Endodermal cell (in vitro differentiated cells): ENCODE results near the gene CD2. TPM values are rescaled to one million over a fixed set of nuclear protein-coding genes. Genes with fewer than 3 reads are reported as not detected.

Experiments used
- DNase-seq: peaks from one replicate; pipeline ENCODE4 v3.0.0-alpha.2; 2017
- H3K27ac ChIP-seq: 2 replicates; pipeline ENCODE4 v1.5.1; 2013; ENCODE audit warnings: mild to moderate bottlenecking, low read depth, low read length, moderate library complexity
- H3K27me3 ChIP-seq: 2 replicates; pipeline ENCODE4 v1.6.1; 2013; ENCODE audit warnings: mild to moderate bottlenecking, low read length, moderate library complexity; ENCODE audit not compliant: insufficient read depth, control insufficient read depth, poor library complexity, severe bottlenecking
- H3K36me3 ChIP-seq: 2 replicates; pipeline ENCODE4 v1.7.0; 2013; ENCODE audit warnings: mild to moderate bottlenecking, low read length, moderate library complexity; ENCODE audit not compliant: control insufficient read depth, insufficient read depth
- H3K4me1 ChIP-seq: one replicate; pipeline ENCODE4 v1.7.0; 2013; ENCODE audit warnings: low read length; ENCODE audit not compliant: control insufficient read depth, insufficient read depth
- H3K4me3 ChIP-seq: 2 replicates; pipeline ENCODE4 v1.5.1; 2013; ENCODE audit warnings: mild to moderate bottlenecking, low read length, moderate library complexity
- H3K9ac ChIP-seq: 2 replicates; pipeline ENCODE4 v1.6.1; 2013; ENCODE audit warnings: mild to moderate bottlenecking, low read length, moderate library complexity; ENCODE audit not compliant: poor library complexity, severe bottlenecking; ENCODE audit errors: extremely low read depth
- H3K9me3 ChIP-seq: 2 replicates; pipeline ENCODE4 v1.6.1; 2013; ENCODE audit warnings: mild to moderate bottlenecking, low read length, moderate library complexity; ENCODE audit not compliant: control insufficient read depth
- H3K27ac Mint-ChIP-seq: 2 replicates; pipeline ENCODE4 v1.8.0; 2020; ENCODE audit warnings: mixed read lengths
- H3K27me3 Mint-ChIP-seq: 2 replicates; pipeline ENCODE4 v1.8.0; 2021; ENCODE audit warnings: mild to moderate bottlenecking, mixed read lengths; ENCODE audit not compliant: insufficient read depth
- H3K36me3 Mint-ChIP-seq: 2 replicates; pipeline ENCODE4 v1.8.0; 2020; ENCODE audit warnings: low read depth, mixed read lengths
- H3K4me1 Mint-ChIP-seq: 2 replicates; pipeline ENCODE4 v1.8.0; 2020; ENCODE audit warnings: mixed read lengths
- H3K4me3 Mint-ChIP-seq: 2 replicates; pipeline ENCODE4 v1.8.0; 2020; ENCODE audit warnings: mild to moderate bottlenecking, moderate library complexity, mixed read lengths
- H3K9me3 Mint-ChIP-seq: 2 replicates; pipeline ENCODE4 v1.8.0; 2020; ENCODE audit warnings: mild to moderate bottlenecking, mixed read lengths
- WGBS, 2 experiments: methylation state at CpG; one replicate each; pipeline versions ENCODE4 v1.1.5 to v1.1.7; 2013; ENCODE audit warnings: missing lambda C conversion rate in 2 of 2, mixed read lengths in 1 of 2; ENCODE audit not compliant: insufficient coverage in 1 of 2, insufficient read length in 1 of 2; 5-methylcytosine and 5-hydroxymethylcytosine counted together
- total RNA-seq, 2 donors: library from RNA; stranded (reverse); fragmentation: NEBNext Ultra II Directional in 1 of 2; extraction: Animal tissue kit (Norgen Biotek cat#: 25700) in 1 of 2; gene quantifications; 2 replicates in 1 of 2; 3 replicates in 1 of 2; pipeline ENCODE4 v1.2.1, GENCODE V29; 2021
- TF ChIP-seq, protein P1 (sequence below): fragments of 200-600 bp; sonication (generic); conservative IDR thresholded peaks from 2 replicates; pipeline ENCODE4 v1.5.0; 2021; ENCODE audit warnings: antibody characterized with exemption, mild to moderate bottlenecking

CD2 gene
- total RNA-seq, 2 donors from 2014 or later = not detected

DNA sequence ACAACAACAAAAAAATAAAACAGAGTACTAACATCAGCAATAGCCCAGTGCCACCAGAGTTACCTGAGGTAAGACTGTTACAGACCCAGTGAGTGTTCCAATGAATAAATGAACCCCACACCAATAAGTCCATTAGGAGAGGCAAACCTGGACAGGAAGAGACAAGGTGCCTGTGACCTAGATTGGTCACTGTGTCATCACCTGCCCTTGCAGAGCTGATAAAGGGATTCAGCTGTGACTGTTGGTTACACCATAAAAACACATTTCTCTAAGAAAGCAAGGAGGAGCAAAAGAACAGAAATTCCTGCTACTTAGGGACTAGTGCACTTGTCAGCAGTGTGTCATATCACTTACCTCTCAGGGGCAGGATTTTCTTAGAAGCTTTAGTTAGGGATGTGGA lies 37.5 kb downstream of the CD2 start:
- Histone ChIP-seq H3K9me3 (no peaks in the 10 kb centered on the region), H3K27ac (no peak overlapping the region), H3K9ac (no peak overlapping the region), H3K4me1 (no peaks in the 10 kb centered on the region), H3K27me3 (no peaks in the 10 kb centered on the region), H3K36me3 (no peaks in the 10 kb centered on the region), H3K4me3 (no peak overlapping the region)
- Mint-ChIP-seq H3K27ac (no peak overlapping the region), H3K9me3 (peaks cover 5% of the 10 kb centered on the region), H3K27me3 (no peaks in the 10 kb centered on the region), H3K4me3 (no peak overlapping the region), H3K4me1 (peaks cover 8% of the 10 kb centered on the region), H3K36me3 (no peaks in the 10 kb centered on the region)
- no peak for DNase-seq
- TF ChIP-seq, protein P1, sequence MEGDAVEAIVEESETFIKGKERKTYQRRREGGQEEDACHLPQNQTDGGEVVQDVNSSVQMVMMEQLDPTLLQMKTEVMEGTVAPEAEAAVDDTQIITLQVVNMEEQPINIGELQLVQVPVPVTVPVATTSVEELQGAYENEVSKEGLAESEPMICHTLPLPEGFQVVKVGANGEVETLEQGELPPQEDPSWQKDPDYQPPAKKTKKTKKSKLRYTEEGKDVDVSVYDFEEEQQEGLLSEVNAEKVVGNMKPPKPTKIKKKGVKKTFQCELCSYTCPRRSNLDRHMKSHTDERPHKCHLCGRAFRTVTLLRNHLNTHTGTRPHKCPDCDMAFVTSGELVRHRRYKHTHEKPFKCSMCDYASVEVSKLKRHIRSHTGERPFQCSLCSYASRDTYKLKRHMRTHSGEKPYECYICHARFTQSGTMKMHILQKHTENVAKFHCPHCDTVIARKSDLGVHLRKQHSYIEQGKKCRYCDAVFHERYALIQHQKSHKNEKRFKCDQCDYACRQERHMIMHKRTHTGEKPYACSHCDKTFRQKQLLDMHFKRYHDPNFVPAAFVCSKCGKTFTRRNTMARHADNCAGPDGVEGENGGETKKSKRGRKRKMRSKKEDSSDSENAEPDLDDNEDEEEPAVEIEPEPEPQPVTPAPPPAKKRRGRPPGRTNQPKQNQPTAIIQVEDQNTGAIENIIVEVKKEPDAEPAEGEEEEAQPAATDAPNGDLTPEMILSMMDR = no peak

DNA sequence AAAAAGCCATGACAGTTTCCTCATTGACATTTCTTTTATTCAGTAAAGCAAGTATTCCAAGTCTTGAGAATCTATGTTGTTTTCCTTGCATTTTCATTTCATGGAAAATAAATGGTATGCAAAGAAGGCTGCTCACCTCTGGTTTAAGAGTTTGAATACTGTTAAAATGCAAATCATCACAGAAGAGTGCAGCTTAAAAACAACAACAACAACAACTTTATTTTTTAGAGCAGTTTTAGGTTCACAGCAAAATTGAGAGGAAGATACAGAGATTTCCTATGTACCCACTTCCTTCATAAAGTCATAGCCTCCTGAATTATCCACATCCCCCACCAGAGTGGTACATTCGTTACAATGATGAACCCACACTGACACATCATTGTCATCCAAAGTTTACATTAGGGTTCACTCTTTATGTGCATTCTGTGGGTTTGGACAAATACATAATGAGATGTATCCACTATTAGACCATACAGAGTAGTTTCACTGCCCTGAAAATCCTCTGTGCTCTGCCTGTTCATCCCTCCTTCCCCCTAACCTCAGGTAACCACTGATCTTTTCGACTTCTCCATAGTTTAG lies 39.2 kb downstream of the CD2 start:
- Histone ChIP-seq H3K4me3 (no peak overlapping the region), H3K9me3 (no peaks in the 10 kb centered on the region), H3K27ac (no peak overlapping the region), H3K36me3 (no peaks in the 10 kb centered on the region), H3K27me3 (no peaks in the 10 kb centered on the region), H3K9ac (no peak overlapping the region), H3K4me1 (no peaks in the 10 kb centered on the region)
- no peak overlapping the region for H3K4me3 Mint-ChIP-seq
- H3K36me3 Mint-ChIP-seq = no peaks in the 10 kb centered on the region
- TF ChIP-seq, protein P1 = no peak
- H3K4me1 Mint-ChIP-seq = peaks cover 8% of the 10 kb centered on the region
- DNase-seq = no peak
- no peak overlapping the region for H3K27ac Mint-ChIP-seq
- peaks cover 3% of the 10 kb centered on the region for H3K27me3 Mint-ChIP-seq
- peaks cover 19% of the 10 kb centered on the region for H3K9me3 Mint-ChIP-seq
- 93% methylated on average over 2 of the region's 2 CpGs; no CpG with 5 or more reads in 1 of the 2 experiments for WGBS, 2 experiments

DNA sequence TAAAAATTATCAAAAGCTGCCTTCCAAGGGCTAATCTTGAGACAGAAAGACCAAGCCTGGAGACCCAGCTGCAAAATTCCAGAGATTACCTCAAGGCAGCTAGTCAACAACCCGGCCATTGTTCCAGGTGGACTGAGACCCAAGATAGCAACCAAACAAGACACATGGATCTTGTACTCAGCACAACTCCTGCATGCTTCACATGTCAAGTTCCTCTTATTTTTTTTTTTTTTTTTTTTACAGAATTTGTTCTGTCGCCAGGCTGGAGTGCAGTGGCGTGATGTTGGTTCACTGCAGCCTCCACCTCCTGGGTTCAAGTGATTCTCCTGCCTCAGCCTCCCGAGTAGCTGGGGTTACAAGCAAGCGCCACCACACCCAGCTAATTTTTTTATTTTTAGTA lies 40.1 kb downstream of the CD2 start:
- Mint-ChIP-seq H3K27ac (no peak overlapping the region), H3K9me3 (peaks cover 19% of the 10 kb centered on the region), H3K4me3 (no peak overlapping the region), H3K36me3 (no peaks in the 10 kb centered on the region), H3K27me3 (peaks cover 3% of the 10 kb centered on the region), H3K4me1 (peaks cover 8% of the 10 kb centered on the region)
- 67 to 92% methylated on average over 1 to 5 of the region's 5 CpGs for WGBS, 2 experiments
- DNase-seq = no peak
- no peaks in the 10 kb centered on the region for H3K4me1 ChIP-seq
- no peak overlapping the region for H3K4me3 ChIP-seq
- H3K27me3 ChIP-seq = no peaks in the 10 kb centered on the region
- no peak overlapping the region for H3K9ac ChIP-seq
- H3K9me3 ChIP-seq = no peaks in the 10 kb centered on the region
- H3K27ac ChIP-seq = no peak overlapping the region
- H3K36me3 ChIP-seq = no peaks in the 10 kb centered on the region
- TF ChIP-seq, protein P1 = no peak
